Lower leg skin (tissue), 3 donors: ENCODE results near the gene GPSM1.

Experiments
- POLR2A ChIP-seq, 2 donors: fragments of 450-650 bp; IDR thresholded peaks; one replicate each; pipeline ENCODE4 v1.6.1; 2016 to 2017; ENCODE audit warnings: antibody characterized with exemption in 2 of 2, mild to moderate bottlenecking in 1 of 2, moderate library complexity in 1 of 2
- TF ChIP-seq, protein P1 (sequence below), 3 donors: fragments of 450-650 bp; IDR thresholded peaks; one replicate each; pipeline ENCODE4 v1.5.1; 2016; ENCODE audit warnings: antibody characterized with exemption in 3 of 3, mild to moderate bottlenecking in 3 of 3, moderate library complexity in 2 of 3

DNA sequence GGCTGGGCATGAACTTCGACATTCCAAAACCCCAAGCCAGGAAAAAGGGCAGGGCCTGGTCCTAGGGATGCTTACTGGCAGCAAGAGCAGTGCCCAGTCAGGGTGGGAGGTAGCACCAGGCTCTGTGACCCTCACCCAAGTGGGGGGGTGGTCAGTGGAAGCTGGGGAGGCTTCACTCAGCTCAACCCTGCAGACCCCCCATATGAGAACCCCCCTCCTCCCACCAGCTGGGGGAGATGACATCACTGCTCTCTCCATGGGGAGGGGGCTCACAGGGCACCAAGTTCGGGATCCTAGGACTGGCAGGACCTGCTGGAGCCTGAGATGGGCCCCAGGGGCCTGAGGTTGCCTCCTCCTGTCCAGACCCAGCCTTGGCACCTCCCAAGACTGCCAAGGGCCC, 31.5 kb downstream of the GPSM1 start:
- TF ChIP-seq, protein P1, sequence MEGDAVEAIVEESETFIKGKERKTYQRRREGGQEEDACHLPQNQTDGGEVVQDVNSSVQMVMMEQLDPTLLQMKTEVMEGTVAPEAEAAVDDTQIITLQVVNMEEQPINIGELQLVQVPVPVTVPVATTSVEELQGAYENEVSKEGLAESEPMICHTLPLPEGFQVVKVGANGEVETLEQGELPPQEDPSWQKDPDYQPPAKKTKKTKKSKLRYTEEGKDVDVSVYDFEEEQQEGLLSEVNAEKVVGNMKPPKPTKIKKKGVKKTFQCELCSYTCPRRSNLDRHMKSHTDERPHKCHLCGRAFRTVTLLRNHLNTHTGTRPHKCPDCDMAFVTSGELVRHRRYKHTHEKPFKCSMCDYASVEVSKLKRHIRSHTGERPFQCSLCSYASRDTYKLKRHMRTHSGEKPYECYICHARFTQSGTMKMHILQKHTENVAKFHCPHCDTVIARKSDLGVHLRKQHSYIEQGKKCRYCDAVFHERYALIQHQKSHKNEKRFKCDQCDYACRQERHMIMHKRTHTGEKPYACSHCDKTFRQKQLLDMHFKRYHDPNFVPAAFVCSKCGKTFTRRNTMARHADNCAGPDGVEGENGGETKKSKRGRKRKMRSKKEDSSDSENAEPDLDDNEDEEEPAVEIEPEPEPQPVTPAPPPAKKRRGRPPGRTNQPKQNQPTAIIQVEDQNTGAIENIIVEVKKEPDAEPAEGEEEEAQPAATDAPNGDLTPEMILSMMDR (IDR thresholded peaks at IDR 0.05): no peak
- TF ChIP-seq POLR2A (IDR thresholded peaks at IDR 0.05): no peak
